Thyroid gland (tissue), 4 donors: ENCODE data around the gene PADI2.

Experiments
- POLR2A ChIP-seq, 2 donors: fragments of 450-650 bp; IDR thresholded peaks; one replicate each; pipeline ENCODE4 v1.6.1; 2017; ENCODE audit warnings: antibody characterized with exemption in 2 of 2, mild to moderate bottlenecking in 2 of 2, moderate library complexity in 1 of 2
- TF ChIP-seq, protein P1 (sequence below), 6 experiments: fragments of 200-600 bp in 3 of 6; fragments of 450-650 bp in 3 of 6; sonication (generic) in 3 of 6; IDR thresholded peaks; one replicate each; pipeline ENCODE4 v1.5.1; 2016 to 2019; ENCODE audit warnings: antibody characterized with exemption in 6 of 6, mild to moderate bottlenecking in 2 of 6, inconsistent platforms in 1 of 6, moderate library complexity in 1 of 6

GRCh38 chr1:17119773-17120480 is 676 bp upstream of the PADI2 start:
- TF ChIP-seq, protein P1, sequence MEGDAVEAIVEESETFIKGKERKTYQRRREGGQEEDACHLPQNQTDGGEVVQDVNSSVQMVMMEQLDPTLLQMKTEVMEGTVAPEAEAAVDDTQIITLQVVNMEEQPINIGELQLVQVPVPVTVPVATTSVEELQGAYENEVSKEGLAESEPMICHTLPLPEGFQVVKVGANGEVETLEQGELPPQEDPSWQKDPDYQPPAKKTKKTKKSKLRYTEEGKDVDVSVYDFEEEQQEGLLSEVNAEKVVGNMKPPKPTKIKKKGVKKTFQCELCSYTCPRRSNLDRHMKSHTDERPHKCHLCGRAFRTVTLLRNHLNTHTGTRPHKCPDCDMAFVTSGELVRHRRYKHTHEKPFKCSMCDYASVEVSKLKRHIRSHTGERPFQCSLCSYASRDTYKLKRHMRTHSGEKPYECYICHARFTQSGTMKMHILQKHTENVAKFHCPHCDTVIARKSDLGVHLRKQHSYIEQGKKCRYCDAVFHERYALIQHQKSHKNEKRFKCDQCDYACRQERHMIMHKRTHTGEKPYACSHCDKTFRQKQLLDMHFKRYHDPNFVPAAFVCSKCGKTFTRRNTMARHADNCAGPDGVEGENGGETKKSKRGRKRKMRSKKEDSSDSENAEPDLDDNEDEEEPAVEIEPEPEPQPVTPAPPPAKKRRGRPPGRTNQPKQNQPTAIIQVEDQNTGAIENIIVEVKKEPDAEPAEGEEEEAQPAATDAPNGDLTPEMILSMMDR (IDR thresholded peaks at IDR 0.05), result no peak
- no peak for TF ChIP-seq POLR2A (IDR thresholded peaks at IDR 0.05)
